ENCODE data around the gene SNORC. TPM values are rescaled to one million over a fixed set of nuclear protein-coding genes. Genes with fewer than 3 reads are reported as not detected.

SNORC gene
- total RNA-seq, 2 donors from 2014 or later, result 1.3 to 3.6 TPM

DNA sequence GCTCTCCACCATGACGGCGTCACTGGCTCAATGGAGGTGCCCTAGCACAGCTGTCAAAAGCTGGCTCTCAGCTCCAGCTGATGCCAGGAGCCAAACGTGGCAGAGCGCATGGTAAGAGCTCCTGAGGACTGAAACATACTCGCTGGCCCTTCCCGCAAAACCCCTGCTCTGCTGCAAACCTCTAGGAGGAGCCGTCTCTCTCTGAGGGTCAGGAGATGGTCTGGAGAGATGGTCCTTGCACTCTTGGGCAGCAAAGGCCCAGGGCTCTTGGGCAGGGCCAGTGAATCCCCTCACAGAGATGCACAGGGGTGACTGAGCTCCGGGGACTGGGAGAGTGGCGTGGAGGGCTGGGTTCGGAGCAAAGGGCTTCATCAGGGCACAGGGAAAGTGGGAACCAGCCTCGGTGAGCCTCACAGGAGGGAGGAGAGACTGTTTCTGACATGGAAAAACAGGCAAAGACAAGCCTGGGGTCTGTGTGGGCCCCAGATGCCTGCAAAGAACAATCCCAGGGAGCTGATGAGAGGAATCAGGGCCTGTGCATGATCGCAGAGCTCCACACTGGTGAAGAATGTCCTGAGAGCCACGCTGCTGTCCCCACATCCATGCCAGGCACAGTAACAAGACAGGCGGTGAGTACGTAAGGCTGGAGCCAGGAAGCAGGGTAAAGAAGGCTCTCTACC, 17.2 kb downstream of the SNORC start:
- no peak for ATAC-seq
- H3K27ac Mint-ChIP-seq, result no peak overlapping the region
- H3K36me3 Mint-ChIP-seq, result no peaks in the 10 kb centered on the region
- peaks cover 0 to 3% of the 10 kb centered on the region in 2 donors for H3K9me3 Mint-ChIP-seq
- no peak for DNase-seq (ENCODE audit: low spot score in 2 of 2)

DNA sequence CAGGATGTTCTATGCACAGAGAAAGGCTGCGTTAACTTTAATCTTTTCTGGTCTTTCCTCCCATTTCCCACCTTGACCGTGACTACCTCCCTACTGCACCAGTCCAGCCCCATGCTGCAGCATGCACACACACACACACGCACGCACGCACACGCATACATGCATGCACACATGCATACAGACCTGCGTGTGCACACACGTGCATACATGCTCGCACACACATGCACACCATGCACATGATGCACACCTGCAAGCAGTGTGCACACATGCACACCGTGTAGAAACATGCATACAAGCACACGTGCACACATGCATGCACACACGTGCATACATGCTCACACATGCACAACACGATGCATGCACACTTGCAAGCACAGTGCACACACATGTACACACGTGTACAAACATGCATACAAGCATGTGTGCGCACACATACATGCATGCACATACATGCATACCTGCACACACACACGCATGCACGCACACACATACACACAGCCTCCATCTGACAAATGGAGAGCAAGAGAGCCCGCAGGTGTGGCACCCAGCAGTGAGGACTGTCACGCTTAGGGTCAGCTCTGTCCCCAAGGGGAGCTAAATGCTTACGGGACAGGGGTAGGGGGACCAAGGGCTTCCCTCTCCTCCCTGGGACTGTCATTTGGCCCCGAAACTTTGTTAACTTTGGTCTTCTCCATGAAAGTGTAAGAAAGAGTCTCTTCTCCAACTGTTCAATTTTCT, 18.2 kb downstream of the SNORC start:
- DNase-seq (ENCODE audit: low spot score in 2 of 2) (no peak), ATAC-seq (no peak)
- Mint-ChIP-seq H3K9me3 (peaks cover 0 to 3% of the 10 kb centered on the region in 2 donors), H3K27ac (no peak overlapping the region), H3K36me3 (no peaks in the 10 kb centered on the region)

DNA sequence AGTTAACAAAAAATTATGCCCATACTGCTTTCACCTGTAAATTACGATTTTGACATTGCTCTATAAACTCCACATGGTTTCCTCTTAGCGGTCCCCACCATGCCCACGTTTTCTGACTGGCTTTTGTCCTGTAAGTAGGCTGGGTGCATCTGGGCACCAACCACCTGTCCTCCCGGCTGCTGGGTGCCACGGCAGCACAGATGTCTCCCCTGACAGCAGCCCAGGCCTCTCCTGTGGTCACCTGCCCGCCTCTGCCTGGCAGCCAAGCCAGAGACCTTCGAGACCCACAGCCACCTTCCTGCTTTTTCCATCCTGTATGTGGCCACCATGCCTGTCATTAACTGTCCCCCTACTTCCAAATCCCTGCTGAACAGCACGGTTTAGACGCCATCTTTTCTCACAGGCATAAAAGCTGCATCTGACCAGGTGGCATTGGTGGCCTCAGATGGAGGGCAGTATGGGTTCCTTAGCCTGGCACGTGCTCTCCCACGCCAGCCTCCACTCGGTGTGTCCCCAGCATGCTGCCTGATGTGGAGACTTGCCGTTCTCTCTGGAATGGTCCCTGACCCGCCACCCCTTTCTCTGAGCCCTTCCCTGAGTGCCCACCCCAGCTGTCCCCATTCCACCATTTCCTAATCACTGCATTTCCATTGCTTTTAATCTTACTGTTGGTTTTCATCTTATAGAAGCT, 18.9 kb downstream of the SNORC start:
- ATAC-seq (no peak), DNase-seq (ENCODE audit: low spot score in 2 of 2) (no peak)
- Mint-ChIP-seq H3K27ac (no peak overlapping the region), H3K36me3 (no peaks in the 10 kb centered on the region), H3K9me3 (peaks cover 0 to 3% of the 10 kb centered on the region in 2 donors)

DNA sequence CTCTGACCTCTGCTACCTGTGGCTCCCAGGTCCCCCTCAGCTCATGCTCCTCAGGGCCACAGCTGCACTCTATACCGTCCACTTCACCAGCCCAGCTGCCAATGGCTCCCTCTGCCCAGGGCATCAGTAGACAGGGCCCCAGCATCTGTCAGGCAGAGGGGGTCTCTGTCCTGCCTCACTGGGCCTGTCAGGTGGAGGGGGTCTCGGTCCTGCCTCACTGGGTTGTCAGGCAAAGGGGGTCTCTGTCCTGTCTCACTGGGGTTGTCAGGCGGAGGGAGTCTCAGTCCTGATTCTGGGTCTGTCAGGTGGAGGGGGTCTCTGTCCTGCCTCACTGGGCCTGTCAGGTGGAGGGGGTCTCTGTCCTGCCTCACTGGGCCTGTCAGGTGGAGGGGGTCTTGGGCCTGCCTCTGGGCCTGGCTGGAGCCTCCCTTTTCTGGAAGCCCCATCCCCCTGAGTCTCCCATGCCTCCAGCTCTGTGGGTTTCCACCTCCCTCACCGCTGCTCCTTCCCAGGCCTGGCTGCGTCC, 19.9 kb downstream of the SNORC start:
- DNase-seq (ENCODE audit: low spot score in 2 of 2), result no peak
- H3K9me3 Mint-ChIP-seq, result peaks cover 0 to 3% of the 10 kb centered on the region in 2 donors
- no peak for ATAC-seq
- H3K36me3 Mint-ChIP-seq, result no peaks in the 10 kb centered on the region
- no peak overlapping the region for H3K27ac Mint-ChIP-seq

DNA sequence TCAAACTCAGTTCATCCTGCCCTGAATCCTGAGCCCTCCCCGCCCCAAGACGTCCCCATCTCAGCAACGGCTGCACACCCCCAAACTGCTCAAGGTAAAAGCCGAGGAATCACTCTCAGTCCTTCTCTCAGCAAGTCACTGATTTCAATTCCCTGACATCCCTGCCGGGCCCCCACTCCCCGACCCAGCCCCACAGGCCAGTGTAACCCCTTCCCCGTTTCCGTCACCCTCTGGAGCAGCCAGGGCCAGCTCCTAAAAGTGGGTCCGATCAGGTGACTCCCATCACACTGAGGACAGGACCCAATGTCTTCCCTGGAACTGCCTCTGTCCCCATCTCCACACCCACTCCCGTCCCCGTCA, 20.5 kb downstream of the SNORC start:
- H3K27ac Mint-ChIP-seq, result no peak overlapping the region
- ATAC-seq, result no peak
- H3K36me3 Mint-ChIP-seq, result no peaks in the 10 kb centered on the region
- H3K9me3 Mint-ChIP-seq, result peaks cover 0 to 3% of the 10 kb centered on the region in 2 donors
- DNase-seq (ENCODE audit: low spot score in 2 of 2), result no peak

DNA sequence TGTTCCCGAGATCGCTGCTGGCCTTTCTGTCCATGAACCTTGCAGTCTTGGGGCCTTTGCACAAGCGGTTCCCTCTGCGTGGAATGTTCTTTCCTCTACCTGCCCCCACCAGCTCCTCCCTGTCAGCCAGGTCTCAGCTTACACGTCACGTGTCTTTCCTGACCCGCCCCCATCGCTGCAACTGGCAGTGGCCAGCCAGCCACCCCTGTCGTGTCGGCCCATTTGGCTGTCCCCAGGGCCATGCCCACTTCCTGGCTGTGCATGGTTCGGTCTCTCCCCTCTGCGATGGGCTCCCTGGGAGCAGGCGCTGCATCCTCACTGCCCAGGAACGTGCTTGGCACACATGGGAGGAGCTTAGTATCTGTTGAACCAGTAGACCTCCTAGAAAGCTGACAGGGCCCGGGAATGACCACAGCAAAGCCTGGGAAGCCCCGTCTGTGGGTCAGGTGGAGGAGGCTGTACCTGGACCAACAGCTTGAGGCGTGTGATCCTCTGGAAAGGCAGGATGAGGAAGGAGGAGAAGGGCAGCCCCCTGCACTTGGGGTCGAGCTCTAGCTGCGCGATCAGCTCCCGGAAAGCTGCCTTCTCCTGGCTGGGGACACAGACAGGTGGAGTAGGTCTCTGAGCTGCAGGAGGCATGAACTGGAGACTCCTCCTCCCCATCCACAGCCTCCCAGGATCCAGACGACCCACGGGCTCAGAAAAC, 21.0 kb downstream of the SNORC start:
- DNase-seq (ENCODE audit: low spot score in 2 of 2), result no peak
- no peaks in the 10 kb centered on the region for H3K36me3 Mint-ChIP-seq
- ATAC-seq, result no peak
- H3K9me3 Mint-ChIP-seq, result peaks cover 0 to 3% of the 10 kb centered on the region in 2 donors
- no peak overlapping the region for H3K27ac Mint-ChIP-seq

DNA sequence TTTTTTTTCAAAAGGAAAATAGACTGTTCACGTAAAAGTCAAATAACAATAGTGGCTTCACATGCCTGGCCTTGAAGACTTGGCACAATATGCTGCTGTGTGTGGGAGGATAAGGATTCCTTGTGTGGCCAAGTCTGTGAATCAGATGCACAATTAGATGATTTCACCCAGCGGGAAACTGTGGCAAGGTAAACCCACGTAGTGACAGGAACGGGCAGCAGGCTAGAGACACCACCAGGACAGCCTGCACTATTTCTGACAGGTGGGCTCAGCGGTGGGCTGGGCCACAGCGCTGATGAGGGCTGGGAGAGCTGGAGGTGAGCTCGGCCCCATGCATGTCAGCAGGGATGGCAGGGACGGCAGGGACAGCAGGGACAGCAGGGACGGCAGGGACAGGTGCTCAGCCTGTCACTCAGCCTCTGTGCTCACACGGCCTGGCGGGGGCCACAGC, 21.6 kb downstream of the SNORC start:
- no peak overlapping the region for H3K27ac Mint-ChIP-seq
- peaks cover 0 to 3% of the 10 kb centered on the region in 2 donors for H3K9me3 Mint-ChIP-seq
- no peak for DNase-seq (ENCODE audit: low spot score in 2 of 2)
- ATAC-seq, result no peak
- H3K36me3 Mint-ChIP-seq, result no peaks in the 10 kb centered on the region

DNA sequence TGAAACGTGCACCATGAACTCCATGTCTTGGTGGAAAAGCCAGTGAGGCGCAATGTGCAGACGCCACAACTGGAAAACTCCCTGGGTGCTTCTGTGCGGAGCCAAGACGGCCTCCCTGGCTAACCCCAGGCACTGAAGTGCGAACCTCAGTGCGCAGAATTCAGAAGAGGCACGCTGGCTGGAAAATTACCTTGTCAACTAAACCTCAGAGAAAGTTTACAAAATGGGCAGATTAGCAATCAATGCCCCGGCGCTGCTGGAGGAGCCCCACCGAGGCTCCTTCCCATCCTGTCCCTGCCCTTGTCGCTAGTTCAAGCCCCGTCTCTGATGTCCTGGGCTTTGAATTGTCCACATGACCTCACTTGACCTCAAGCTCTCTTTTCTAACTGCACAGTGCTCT, 22.2 kb downstream of the SNORC start:
- no peak for DNase-seq (ENCODE audit: low spot score in 2 of 2)
- Mint-ChIP-seq H3K9me3 (peaks cover 0 to 3% of the 10 kb centered on the region in 2 donors), H3K27ac (no peak overlapping the region), H3K36me3 (no peaks in the 10 kb centered on the region)
- ATAC-seq, result no peak

DNA sequence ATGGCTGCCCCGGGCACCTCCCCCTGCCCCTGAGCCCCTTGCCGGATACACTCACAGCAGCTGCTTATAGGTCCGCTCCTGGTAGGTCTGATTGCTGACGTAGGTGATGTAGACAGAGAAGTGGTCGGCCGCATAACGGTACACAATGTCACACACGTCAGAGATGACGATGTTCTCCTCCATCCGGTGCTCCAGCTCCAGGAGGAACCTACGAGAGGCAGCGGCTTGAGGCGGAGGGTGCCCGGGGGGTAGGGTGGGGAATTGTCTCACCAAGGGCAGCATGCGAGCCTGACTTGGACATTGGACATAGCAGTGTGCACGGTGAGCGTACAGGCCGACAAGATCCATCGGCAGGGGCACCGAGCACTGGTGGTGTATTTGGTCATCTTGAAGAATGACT, 22.8 kb downstream of the SNORC start:
- ATAC-seq (no peak), DNase-seq (ENCODE audit: low spot score in 2 of 2) (no peak)
- Mint-ChIP-seq H3K27ac (no peak overlapping the region), H3K9me3 (peaks cover 0 to 3% of the 10 kb centered on the region in 2 donors), H3K36me3 (no peaks in the 10 kb centered on the region)

DNA sequence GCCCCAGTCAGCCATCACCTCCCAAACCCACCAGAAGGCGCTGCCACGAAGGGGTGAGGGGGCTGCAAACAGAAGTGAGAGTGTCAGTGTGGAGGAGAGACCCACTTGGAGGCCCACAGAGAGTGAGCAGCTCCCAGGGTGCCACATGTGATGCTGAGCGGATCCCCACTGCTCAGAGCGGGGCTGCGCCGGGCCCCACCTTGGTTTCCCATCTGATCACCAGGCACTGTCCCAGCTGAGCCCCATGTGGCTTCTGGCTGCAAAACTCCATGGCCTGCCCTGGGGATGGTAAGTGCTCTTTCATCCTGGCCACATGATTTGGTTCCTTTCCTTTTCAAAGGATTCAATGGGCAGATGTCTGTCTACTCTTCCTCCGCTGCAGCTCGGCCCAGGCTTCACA, 23.8 kb downstream of the SNORC start:
- DNase-seq (ENCODE audit: low spot score in 2 of 2) (peak in 1 of 2 donors; percentile 38), ATAC-seq (no peak)
- no peaks in the 10 kb centered on the region for H3K36me3 Mint-ChIP-seq
- H3K9me3 Mint-ChIP-seq, result no peaks in the 10 kb centered on the region
- no peak overlapping the region for H3K27ac Mint-ChIP-seq

DNA sequence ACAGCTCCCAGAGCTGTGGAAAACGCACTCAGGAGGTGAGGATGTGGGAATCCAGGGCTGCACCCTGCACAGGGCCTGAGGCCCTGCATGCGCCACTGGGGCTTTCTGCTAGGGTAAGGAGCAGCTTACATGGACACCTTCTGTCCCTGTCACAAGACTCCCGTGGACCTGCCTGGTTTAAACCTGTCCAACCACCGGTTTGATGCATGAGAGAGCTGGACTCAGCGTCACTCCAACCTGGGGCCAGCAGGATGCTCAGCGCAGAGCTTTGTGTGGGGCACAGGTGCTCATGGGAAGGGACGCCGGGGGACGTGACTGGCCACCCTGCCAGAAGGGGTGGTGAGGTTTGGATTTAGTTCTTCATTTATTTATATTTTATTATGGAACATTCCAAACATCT, 24.2 kb downstream of the SNORC start:
- H3K9me3 Mint-ChIP-seq, result no peaks in the 10 kb centered on the region
- DNase-seq (ENCODE audit: low spot score in 2 of 2) (no peak), ATAC-seq (no peak)
- H3K36me3 Mint-ChIP-seq, result no peaks in the 10 kb centered on the region
- no peak overlapping the region for H3K27ac Mint-ChIP-seq

DNA sequence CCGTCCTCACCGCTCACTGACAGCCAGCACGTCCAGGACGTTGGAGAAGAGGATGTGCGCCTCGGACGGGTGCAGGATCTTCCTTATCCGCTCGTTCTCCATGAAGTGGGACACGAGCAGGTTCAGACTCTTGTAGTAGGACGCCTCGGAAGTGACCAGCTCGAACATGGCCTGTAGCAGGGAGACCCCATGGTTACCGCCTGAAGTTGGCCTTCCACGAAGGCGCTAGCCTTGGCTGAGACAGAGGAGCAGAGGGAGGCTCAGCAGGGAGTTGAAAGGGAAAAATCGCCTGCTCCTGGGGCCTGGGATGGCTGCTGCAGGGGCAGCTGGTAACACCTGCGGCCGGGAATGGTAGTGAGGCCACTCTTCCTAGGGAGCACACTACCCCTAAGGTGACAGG, 24.7 kb downstream of the SNORC start:
- Mint-ChIP-seq H3K27ac (no peak overlapping the region), H3K36me3 (no peaks in the 10 kb centered on the region), H3K9me3 (no peaks in the 10 kb centered on the region)
- ATAC-seq, result no peak
- peak in 1 of 2 donors; percentile 33 for DNase-seq (ENCODE audit: low spot score in 2 of 2)

DNA sequence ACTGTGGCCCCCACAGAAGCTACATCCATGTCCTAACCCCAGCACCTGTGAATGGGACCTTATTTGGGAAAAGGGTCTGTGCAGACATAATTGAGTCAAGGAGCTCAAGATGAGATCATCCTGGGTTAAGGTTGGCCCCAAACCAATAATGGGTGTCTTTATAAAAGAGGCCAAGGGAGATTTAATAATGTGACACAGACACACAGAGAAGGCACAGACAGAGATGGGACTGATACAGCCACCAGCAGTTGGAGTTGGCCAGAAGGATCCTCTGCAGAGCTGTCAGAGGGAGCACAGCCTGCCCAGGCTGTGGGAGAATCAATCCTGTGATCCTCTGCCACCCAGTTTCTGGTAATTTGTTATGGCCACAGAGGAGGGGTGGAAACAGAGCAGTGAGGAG, 26.0 kb downstream of the SNORC start:
- H3K36me3 Mint-ChIP-seq, result no peaks in the 10 kb centered on the region
- H3K27ac Mint-ChIP-seq, result no peak overlapping the region
- H3K9me3 Mint-ChIP-seq, result no peaks in the 10 kb centered on the region
- DNase-seq (ENCODE audit: low spot score in 2 of 2) (no peak), ATAC-seq (no peak)

DNA sequence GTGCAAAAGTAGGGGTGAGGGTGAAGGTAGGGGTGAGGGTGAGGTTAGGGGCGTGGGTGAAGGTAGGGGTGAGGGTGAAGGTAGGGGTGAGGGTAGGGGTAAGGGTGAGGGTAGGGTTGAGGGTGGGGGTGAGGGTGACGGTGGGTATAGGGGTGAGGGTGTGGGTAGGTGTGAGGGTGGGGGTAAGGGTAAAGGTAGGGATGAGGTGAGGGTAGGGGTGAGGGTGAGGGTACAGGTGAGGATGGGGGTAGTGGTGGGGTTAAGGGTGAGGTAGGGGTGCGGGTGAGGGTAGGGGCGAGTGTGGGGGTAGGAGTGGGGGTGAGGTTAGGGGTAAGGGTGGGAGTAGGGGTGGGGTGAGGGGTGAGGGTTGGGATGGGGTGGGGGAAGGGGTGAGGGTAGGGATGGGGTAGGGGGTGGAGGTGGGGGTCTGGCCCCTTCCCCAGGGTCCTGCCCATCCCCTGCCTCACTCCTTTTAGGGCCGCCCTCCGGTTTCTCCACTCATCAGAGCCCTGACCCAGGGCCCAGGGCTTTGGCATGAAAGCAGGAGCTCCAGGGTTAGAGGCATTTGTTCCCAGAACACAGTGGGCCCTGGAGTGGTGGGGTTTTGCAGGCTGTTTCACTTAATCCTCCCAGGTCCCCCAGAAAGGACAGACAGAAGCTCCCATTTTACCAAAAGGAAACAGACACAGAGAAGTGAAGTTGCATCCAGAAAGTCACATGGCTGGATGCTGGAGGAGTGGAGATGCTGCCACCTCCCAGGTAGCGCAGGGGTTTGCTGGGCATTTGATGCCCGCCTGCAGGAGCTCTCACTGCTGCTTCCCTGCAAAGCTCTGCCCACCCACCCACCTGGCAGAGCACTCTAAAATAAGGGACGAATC, 26.9 kb downstream of the SNORC start:
- Mint-ChIP-seq H3K27ac (no peak overlapping the region), H3K9me3 (no peaks in the 10 kb centered on the region), H3K36me3 (no peaks in the 10 kb centered on the region)
- ATAC-seq, result no peak
- no peak for DNase-seq (ENCODE audit: low spot score in 2 of 2)

DNA sequence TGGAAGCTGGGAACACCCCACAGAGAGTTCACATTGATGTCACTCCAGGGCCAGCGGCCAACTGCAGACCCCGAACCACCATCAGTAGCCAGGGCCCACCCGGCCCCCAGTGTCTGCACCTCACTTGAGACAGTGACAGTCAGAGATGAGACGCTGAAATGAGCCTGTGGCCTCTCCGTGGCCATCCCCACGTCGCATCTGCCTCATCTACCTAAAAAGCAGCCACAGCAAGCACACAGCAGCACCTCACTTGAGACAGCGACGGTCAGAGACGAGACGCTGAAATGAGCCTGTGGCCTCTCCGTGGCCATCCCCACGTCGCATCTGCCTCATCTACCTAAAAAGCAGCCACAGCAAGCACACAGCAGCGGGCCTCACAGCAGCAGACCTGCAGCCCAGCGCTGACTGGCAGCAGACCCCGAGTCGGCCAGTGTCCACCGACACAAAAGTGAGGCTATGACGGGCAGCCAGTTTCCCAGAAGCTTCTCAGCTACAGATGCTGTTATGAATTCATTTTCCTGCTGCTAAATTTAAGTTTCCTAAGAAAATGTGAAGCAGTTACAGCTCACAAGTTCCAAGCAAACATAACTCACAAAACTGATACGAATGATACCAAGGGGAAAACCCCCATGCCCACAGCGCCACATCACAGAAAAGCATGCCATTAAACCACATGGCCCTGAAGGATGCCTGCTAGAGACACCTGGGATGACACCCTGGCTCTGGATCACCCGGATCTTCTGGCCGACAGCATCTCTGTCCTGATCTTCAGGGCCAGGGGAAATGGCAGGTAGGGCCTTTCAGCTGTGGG, 27.7 kb downstream of the SNORC start:
- H3K9me3 Mint-ChIP-seq, result no peaks in the 10 kb centered on the region
- no peak overlapping the region for H3K27ac Mint-ChIP-seq
- ATAC-seq, result peak; percentile 74 to 82
- peak in 1 of 2 donors; percentile 60 for DNase-seq (ENCODE audit: low spot score in 2 of 2)
- H3K36me3 Mint-ChIP-seq, result no peaks in the 10 kb centered on the region
